Peyer's patch (tissue), 4 donors: ENCODE data around the gene FOXL3.

Experiments used
- POLR2A ChIP-seq, 2 donors: fragments of 450-650 bp; IDR thresholded peaks; one replicate each; pipeline ENCODE4 v1.5.1; 2017; ENCODE audit warnings: antibody characterized with exemption in 2 of 2, mild to moderate bottlenecking in 2 of 2, moderate library complexity in 2 of 2
- TF ChIP-seq, protein P1 (sequence below), 6 experiments: fragments of 450-650 bp in 4 of 6; fragments of 200-600 bp in 2 of 6; sonication (generic) in 1 of 6; IDR thresholded peaks; one replicate each; pipeline ENCODE4 v1.5.1; 2017 to 2019; ENCODE audit warnings: antibody characterized with exemption in 6 of 6, mild to moderate bottlenecking in 3 of 6, moderate library complexity in 1 of 6

DNA sequence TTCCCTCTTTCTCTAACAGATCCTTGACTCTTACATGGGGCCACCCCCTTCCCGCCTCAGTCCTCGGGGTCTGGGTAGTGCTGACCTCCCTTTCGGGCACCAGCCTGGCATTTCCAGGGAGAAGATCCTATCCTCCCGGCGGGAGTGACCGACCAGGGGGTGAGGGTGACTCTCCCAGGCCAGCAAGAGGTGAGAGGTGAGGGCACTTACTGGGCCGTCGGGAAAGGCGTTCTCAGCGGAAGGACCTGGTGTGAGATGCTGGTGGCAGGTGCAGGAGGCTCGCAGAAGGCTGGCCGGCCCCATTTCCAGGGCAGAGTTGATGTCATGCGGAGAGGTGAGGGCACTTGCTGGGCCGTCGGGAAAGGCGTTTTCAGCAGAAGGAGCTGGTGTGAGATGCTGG, 4.2 kb upstream of the FOXL3 start:
- TF ChIP-seq, protein P1, sequence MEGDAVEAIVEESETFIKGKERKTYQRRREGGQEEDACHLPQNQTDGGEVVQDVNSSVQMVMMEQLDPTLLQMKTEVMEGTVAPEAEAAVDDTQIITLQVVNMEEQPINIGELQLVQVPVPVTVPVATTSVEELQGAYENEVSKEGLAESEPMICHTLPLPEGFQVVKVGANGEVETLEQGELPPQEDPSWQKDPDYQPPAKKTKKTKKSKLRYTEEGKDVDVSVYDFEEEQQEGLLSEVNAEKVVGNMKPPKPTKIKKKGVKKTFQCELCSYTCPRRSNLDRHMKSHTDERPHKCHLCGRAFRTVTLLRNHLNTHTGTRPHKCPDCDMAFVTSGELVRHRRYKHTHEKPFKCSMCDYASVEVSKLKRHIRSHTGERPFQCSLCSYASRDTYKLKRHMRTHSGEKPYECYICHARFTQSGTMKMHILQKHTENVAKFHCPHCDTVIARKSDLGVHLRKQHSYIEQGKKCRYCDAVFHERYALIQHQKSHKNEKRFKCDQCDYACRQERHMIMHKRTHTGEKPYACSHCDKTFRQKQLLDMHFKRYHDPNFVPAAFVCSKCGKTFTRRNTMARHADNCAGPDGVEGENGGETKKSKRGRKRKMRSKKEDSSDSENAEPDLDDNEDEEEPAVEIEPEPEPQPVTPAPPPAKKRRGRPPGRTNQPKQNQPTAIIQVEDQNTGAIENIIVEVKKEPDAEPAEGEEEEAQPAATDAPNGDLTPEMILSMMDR (IDR thresholded peaks at IDR 0.05) = no peak
- TF ChIP-seq POLR2A (IDR thresholded peaks at IDR 0.05) = no peak
